SK-N-SH (cell line): ENCODE results near the gene LLGL2. TPM values are rescaled to one million over a fixed set of nuclear protein-coding genes. Genes with fewer than 3 reads are reported as not detected.

Source experiments
- CTCF ChIA-PET: fragments of 300-600, 350-600 bp; formaldehyde crosslinking; extraction: SDS; loops from one replicate; lab custom pipeline; 2021; lab: Yijun Ruan, JAX
- POLR2A ChIA-PET: fragments of 350-600 bp; sonication (Branson Sonifier 250); formaldehyde crosslinking; extraction: SDS; loops from one replicate; lab custom pipeline; 2020; ENCODE audit warnings: antibody characterized with exemption, inconsistent platforms; lab: Yijun Ruan, JAX
- DNase-seq: peaks from one replicate; pipeline ENCODE4 v3.0.0; 2012
- H2AFZ ChIP-seq: fragments of 200-600 bp; sonication (generic); 2 replicates; pipeline ENCODE4 v1.8.1; 2016; ENCODE audit warnings: antibody characterized with exemption, mild to moderate bottlenecking, low read depth
- H3F3A ChIP-seq: fragments of 200-600 bp; sonication (generic); replicated peaks from 2 replicates; pipeline ENCODE3; 2016; ENCODE audit warnings: antibody characterized with exemption, mild to moderate bottlenecking; ENCODE audit not compliant: insufficient read depth
- H3K27ac ChIP-seq, 2 experiments: fragments of 200-500 bp in 1 of 2; fragments of 200-600 bp in 1 of 2; sonication (Bioruptor generic) in 1 of 2; sonication (generic), shearing (Covaris generic) in 1 of 2; 2 replicates each; pipeline versions ENCODE4 v1.5.1 to v1.6.1; 2014 to 2016; ENCODE audit warnings: low read depth in 2 of 2, inconsistent platforms in 1 of 2, low read length in 1 of 2, mild to moderate bottlenecking in 1 of 2, mixed read lengths in 1 of 2
- H3K27me3 ChIP-seq: fragments of 200-600 bp; sonication (generic), shearing (Covaris generic); 2 replicates; pipeline ENCODE4 v1.6.1; 2016; ENCODE audit warnings: mixed run types; ENCODE audit not compliant: insufficient read depth
- H3K36me3 ChIP-seq, 2 experiments: fragments of 200-500 bp in 1 of 2; fragments of 200-600 bp in 1 of 2; sonication (Bioruptor generic) in 1 of 2; sonication (generic) in 1 of 2; replicated peaks in 1 of 2; 2 replicates each; pipeline versions ENCODE3 to v1.5.1; 2014 to 2016; ENCODE audit warnings: low read length in 1 of 2, mild to moderate bottlenecking in 1 of 2; ENCODE audit not compliant: insufficient read depth in 2 of 2, control insufficient read depth in 1 of 2
- H3K4me1 ChIP-seq, 2 experiments: fragments of 200-500 bp in 1 of 2; fragments of 200-600 bp in 1 of 2; sonication (Bioruptor generic) in 1 of 2; sonication (generic), shearing (Covaris generic) in 1 of 2; 2 replicates each; pipeline versions ENCODE4 v1.5.1 to v1.6.1; 2014 to 2016; ENCODE audit warnings: low read depth in 1 of 2, low read length in 1 of 2, mixed run types in 1 of 2; ENCODE audit not compliant: insufficient read depth in 2 of 2, control insufficient read depth in 1 of 2
- H3K4me2 ChIP-seq: fragments of 200-600 bp; sonication (generic), shearing (Covaris generic); 2 replicates; pipeline ENCODE4 v1.6.1; 2017; ENCODE audit warnings: mixed run types
- H3K4me3 ChIP-seq, 2 experiments: fragments of 200-500 bp in 1 of 2; fragments of 200-600 bp in 1 of 2; sonication (Bioruptor generic) in 1 of 2; sonication (generic), shearing (Covaris generic) in 1 of 2; 2 replicates each; pipeline versions ENCODE4 v1.5.1 to v1.8.1; 2014 to 2016; ENCODE audit warnings: low read depth in 2 of 2, inconsistent platforms in 1 of 2, low read length in 1 of 2, mild to moderate bottlenecking in 1 of 2, mixed read lengths in 1 of 2, moderate library complexity in 1 of 2
- H3K79me2 ChIP-seq: fragments of 200-600 bp; sonication (generic); 2 replicates; pipeline ENCODE4 v1.8.1; 2017; ENCODE audit warnings: mild to moderate bottlenecking; ENCODE audit not compliant: insufficient read depth
- H3K9ac ChIP-seq: fragments of 200-600 bp; sonication (generic); 2 replicates; pipeline ENCODE4 v1.6.1; 2017; ENCODE audit warnings: mixed run types
- H3K9me2 ChIP-seq: fragments of 200-600 bp; sonication (generic); 2 replicates; pipeline ENCODE4 v1.6.1; 2017; ENCODE audit warnings: mixed run types
- H3K9me3 ChIP-seq: fragments of 200-600 bp; sonication (generic); 2 replicates; pipeline ENCODE4 v1.6.1; 2017; ENCODE audit warnings: mixed run types, mild to moderate bottlenecking, moderate library complexity
- H4K20me1 ChIP-seq: fragments of 200-600 bp; sonication (generic); 2 replicates; pipeline ENCODE4 v1.6.1; 2017; ENCODE audit warnings: mild to moderate bottlenecking, mixed run types; ENCODE audit not compliant: insufficient read depth
- CTCF ChIP-seq: fragments of 200-600 bp; sonication (generic); IDR thresholded peaks from 2 replicates; pipeline ENCODE4 v1.6.1; 2017; ENCODE audit warnings: antibody characterized with exemption, mild to moderate bottlenecking, moderate library complexity
- EZH2phosphoT487 ChIP-seq: fragments of 200-600 bp; sonication (generic); IDR thresholded peaks from 2 replicates; pipeline ENCODE4 v1.6.1; 2017; ENCODE audit warnings: low read depth, mixed run types, mild to moderate bottlenecking, antibody characterized with exemption, moderate library complexity, borderline replicate concordance
- FOSL2 ChIP-seq: IDR thresholded peaks from 2 replicates; pipeline ENCODE4 v1.4.0; 2012; ENCODE audit warnings: low read depth, mild to moderate bottlenecking, moderate library complexity, borderline replicate concordance
- FOXM1 ChIP-seq: IDR thresholded peaks from 2 replicates; pipeline ENCODE4 v1.4.0; 2012; ENCODE audit warnings: low read depth, mild to moderate bottlenecking
- GABPA ChIP-seq: IDR thresholded peaks from 2 replicates; pipeline ENCODE4 v1.4.0; 2012; ENCODE audit warnings: low read depth, mild to moderate bottlenecking
- GATA2 ChIP-seq: sonication (generic); formaldehyde crosslinking; IDR thresholded peaks from 2 replicates; pipeline ENCODE4 v1.5.0; 2020; ENCODE audit warnings: mild to moderate bottlenecking, missing genetic modification reagents
- IRF3 ChIP-seq: fragments of 150-350 bp; IDR thresholded peaks from 2 replicates; pipeline ENCODE4 v1.6.1; 2016; ENCODE audit warnings: mild to moderate bottlenecking, low read depth, low read length
- MAX ChIP-seq: IDR thresholded peaks from 2 replicates; pipeline ENCODE4 v1.4.0; 2012; ENCODE audit warnings: low read depth
- MEF2A ChIP-seq: IDR thresholded peaks from 2 replicates; pipeline ENCODE4 v1.4.0; 2012; ENCODE audit warnings: low read depth, borderline replicate concordance
- MXI1 ChIP-seq: IDR thresholded peaks from 2 replicates; pipeline ENCODE4 v1.6.1; 2012; ENCODE audit warnings: mild to moderate bottlenecking, low read depth, low read length, improper control_type of control experiment
- RCOR1 ChIP-seq: fragments of 150-350 bp; IDR thresholded peaks from 2 replicates; pipeline ENCODE4 v1.6.1; 2017; ENCODE audit warnings: antibody characterized with exemption, low read length
- RFX5 ChIP-seq: IDR thresholded peaks from 2 replicates; pipeline ENCODE4 v1.6.1; 2012; ENCODE audit warnings: mild to moderate bottlenecking, improper control_type of control experiment, low read length
- RXRA ChIP-seq: IDR thresholded peaks from 2 replicates; pipeline ENCODE4 v1.4.0; 2012; ENCODE audit warnings: low read depth, mild to moderate bottlenecking, borderline replicate concordance
- SIN3A ChIP-seq: IDR thresholded peaks from 2 replicates; pipeline ENCODE4 v1.6.1; 2012; ENCODE audit warnings: low read depth, mild to moderate bottlenecking, low read length, moderate library complexity, borderline replicate concordance
- SMC3 ChIP-seq: IDR thresholded peaks from 2 replicates; pipeline ENCODE4 v1.6.1; 2012; ENCODE audit warnings: low read depth, low read length, improper control_type of control experiment
- TAF1 ChIP-seq: IDR thresholded peaks from 2 replicates; pipeline ENCODE4 v1.6.1; 2012; ENCODE audit warnings: low read depth, mild to moderate bottlenecking, low read length, moderate library complexity, borderline replicate concordance
- TCF12 ChIP-seq: IDR thresholded peaks from 2 replicates; pipeline ENCODE4 v1.4.0; 2012
- TEAD4 ChIP-seq: IDR thresholded peaks from 2 replicates; pipeline ENCODE4 v1.4.0; 2012; ENCODE audit warnings: mild to moderate bottlenecking, borderline replicate concordance; ENCODE audit not compliant: insufficient read depth
- USF1 ChIP-seq: IDR thresholded peaks from 2 replicates; pipeline ENCODE4 v1.4.0; 2012; ENCODE audit warnings: low read depth, borderline replicate concordance
- WGBS: methylation state at CpG from one replicate; pipeline ENCODE4 v1.1.6; 2017; ENCODE audit warnings: low lambda C conversion rate; 5-methylcytosine and 5-hydroxymethylcytosine counted together
- polyA plus RNA-seq, 3 experiments: library from polyadenylated mRNA; depleted of rRNA; stranded (reverse); fragments of >200 nt; gene quantifications; 2 replicates each; pipeline ENCODE4 v1.2.3, GENCODE V29; 2012

LLGL2 gene
- polyA plus RNA-seq, 1 of the 3 experiments (the other 2 are of a cell fraction), result 6.7 TPM

- no peaks in the 10 kb centered on the region for H4K20me1 ChIP-seq
- H3K9me3 ChIP-seq, result no peaks in the 10 kb centered on the region
- no peaks in the 10 kb centered on the region for H3K27me3 ChIP-seq
- ChIA-PET CTCF (interaction anchor here (0.6 to 7.5 kb wide), 6 partner anchors 16 to 250 kb away, joined by 3 to 43 read pairs (median 4); partner anchors contain the start of gene SMIM5), POLR2A (no interaction called here)
- H3K36me3 ChIP-seq, result no peaks in the 10 kb centered on the region
- WGBS, result 59% methylated on average over 6 of the region's 6 CpGs
- no peak overlapping the region for H3K9ac ChIP-seq
- H2AFZ ChIP-seq, result no peak overlapping the region
- TF ChIP-seq USF1 (no peak), RXRA (no peak)
- H3K4me2 ChIP-seq, result no peak overlapping the region
- H3K27ac ChIP-seq, result no peak overlapping the region
- H3K9me2 ChIP-seq, result no peaks in the 10 kb centered on the region
- no peaks in the 10 kb centered on the region for H3F3A ChIP-seq
- no peak for DNase-seq
- no peaks in the 10 kb centered on the region; a peak in 1 of 4 replicates for H3K4me1 ChIP-seq
- H3K4me3 ChIP-seq, result no peak overlapping the region
- H3K79me2 ChIP-seq, result no peaks in the 10 kb centered on the region
These were observed 70.4 kb downstream of the LLGL2 start for GRCh38 chr17:75595920-75596313.

- DNase-seq, result no peak
- Histone ChIP-seq H3K9me3 (no peaks in the 10 kb centered on the region), H3K79me2 (no peaks in the 10 kb centered on the region), H3K36me3 (no peaks in the 10 kb centered on the region), H3K4me1 (no peaks in the 10 kb centered on the region; a peak in 1 of 4 replicates), H3K27me3 (no peaks in the 10 kb centered on the region), H3K4me2 (no peak overlapping the region), H2AFZ (no peak overlapping the region), H3K9me2 (no peaks in the 10 kb centered on the region), H3K4me3 (no peak overlapping the region), H3K27ac (no peak overlapping the region), H3K9ac (no peak overlapping the region), H3F3A (no peaks in the 10 kb centered on the region), H4K20me1 (no peaks in the 10 kb centered on the region)
- ChIA-PET CTCF (interaction anchor here (0.6 to 7.5 kb wide), 11 partner anchors 15 to 249 kb away, joined by 3 to 43 read pairs (median 4); partner anchors contain the start of gene SMIM5), POLR2A (no interaction called here)
- WGBS, result 71% methylated on average over 14 of the region's 17 CpGs
- TF ChIP-seq TAF1 (no peak), MAX (no peak), TCF12 (no peak), TEAD4 (no peak), RCOR1 (no peak), SIN3A (no peak), EZH2phosphoT487 (no peak), FOSL2 (no peak), RFX5 (no peak), GABPA (no peak), IRF3 (no peak), FOXM1 (no peak), MXI1 (no peak), SMC3 (no peak), MEF2A (no peak), GATA2 (CRISPR knock-in tag) (no peak), USF1 (no peak), CTCF (no peak)
These were observed 71.0 kb downstream of the LLGL2 start for GRCh38 chr17:75596320-75597087.
